ENCODE results near the gene GALM. TPM values are rescaled to one million over a fixed set of nuclear protein-coding genes. Genes with fewer than 3 reads are reported as not detected.

The GALM gene
- total and polyA plus RNA-seq, 2 of the 13 experiments (the other 11 are each of a cell fraction or from before 2014, with no cell fraction given): 65.5 to 90.0 TPM

DNA sequence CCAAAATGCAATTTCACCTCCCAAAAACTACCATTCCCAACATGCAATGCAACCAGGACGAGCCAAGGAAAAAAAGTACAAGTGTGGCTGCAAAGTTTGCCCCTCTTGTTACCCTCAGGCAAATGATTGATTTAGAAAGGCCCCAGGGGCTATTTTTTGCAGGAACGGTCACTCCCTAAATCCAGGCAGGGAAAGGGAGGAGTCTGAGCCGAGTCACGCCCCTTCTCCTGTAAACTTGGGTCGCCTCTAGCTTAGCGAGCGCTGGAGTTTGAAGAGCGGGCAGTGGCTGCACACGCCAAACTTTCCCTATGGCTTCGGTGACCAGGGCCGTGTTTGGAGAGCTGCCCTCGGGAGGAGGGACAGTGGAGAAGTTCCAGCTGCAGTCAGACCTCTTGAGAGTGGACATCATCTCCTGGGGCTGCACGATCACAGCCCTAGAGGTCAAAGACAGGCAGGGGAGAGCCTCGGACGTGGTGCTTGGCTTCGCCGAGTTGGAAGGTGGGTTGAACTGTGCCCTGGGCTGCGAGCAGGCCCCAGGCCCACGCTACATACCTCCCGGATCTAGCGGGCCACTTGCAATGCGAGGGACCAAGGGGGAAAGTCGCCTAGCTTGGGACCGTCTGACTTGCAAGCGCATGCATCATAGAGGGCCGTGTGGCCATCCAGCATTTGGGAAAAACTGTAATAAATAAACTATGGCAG is at the start of gene GALM (continued):
- TF ChIP-seq, protein P1, sequence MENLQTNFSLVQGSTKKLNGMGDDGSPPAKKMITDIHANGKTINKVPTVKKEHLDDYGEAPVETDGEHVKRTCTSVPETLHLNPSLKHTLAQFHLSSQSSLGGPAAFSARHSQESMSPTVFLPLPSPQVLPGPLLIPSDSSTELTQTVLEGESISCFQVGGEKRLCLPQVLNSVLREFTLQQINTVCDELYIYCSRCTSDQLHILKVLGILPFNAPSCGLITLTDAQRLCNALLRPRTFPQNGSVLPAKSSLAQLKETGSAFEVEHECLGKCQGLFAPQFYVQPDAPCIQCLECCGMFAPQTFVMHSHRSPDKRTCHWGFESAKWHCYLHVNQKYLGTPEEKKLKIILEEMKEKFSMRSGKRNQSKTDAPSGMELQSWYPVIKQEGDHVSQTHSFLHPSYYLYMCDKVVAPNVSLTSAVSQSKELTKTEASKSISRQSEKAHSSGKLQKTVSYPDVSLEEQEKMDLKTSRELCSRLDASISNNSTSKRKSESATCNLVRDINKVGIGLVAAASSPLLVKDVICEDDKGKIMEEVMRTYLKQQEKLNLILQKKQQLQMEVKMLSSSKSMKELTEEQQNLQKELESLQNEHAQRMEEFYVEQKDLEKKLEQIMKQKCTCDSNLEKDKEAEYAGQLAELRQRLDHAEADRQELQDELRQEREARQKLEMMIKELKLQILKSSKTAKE (CRISPR knock-in tag; IDR thresholded peaks at IDR 0.05; ENCODE audit: borderline replicate concordance): 0 out of 2 replicates have a peak, but pooled peaks have one; percentile 9
- TF ChIP-seq REPIN1 (CRISPR knock-in tag; IDR thresholded peaks at IDR 0.05; ENCODE audit: borderline replicate concordance, low read depth): peak; percentile 54
- TF ChIP-seq GLI4 (CRISPR knock-in tag; IDR thresholded peaks at IDR 0.05; ENCODE audit: borderline replicate concordance): 0 out of 2 replicates have a peak, but pooled peaks have one; percentile 64
- TF ChIP-seq TBX2 (CRISPR knock-in tag; IDR thresholded peaks at IDR 0.05; ENCODE audit: borderline replicate concordance): peak; percentile 81
- TF ChIP-seq STAT5B (CRISPR knock-in tag; IDR thresholded peaks at IDR 0.05): 0 out of 2 replicates have a peak, but pooled peaks have one; percentile 43
- peak; percentile 85 for TF ChIP-seq KAT8 (CRISPR knock-in tag; IDR thresholded peaks at IDR 0.05)
- TF ChIP-seq ZKSCAN1 (IDR thresholded peaks at IDR 0.05; ENCODE audit: low read length): peak; percentile 60; the same call in 1 of the 2 replicates
- TF ChIP-seq ZNF205 (CRISPR knock-in tag; IDR thresholded peaks at IDR 0.05): no peak; the same call in 1 of the 2 replicates
- no peak for TF ChIP-seq MATR3 (CRISPR knock-in tag; IDR thresholded peaks at IDR 0.05)
- no peak for TF ChIP-seq EZH2 (conservative IDR thresholded peaks at IDR 0.05; ENCODE audit: low read depth, low read length)
- TF ChIP-seq RBFOX2 (IDR thresholded peaks at IDR 0.05; ENCODE audit: low read depth, low read length): peak; percentile 65
- TF ChIP-seq MEIS2 (CRISPR knock-in tag; IDR thresholded peaks at IDR 0.05): no peak
- peak; percentile 74; the same call in 1 of the 2 replicates for TF ChIP-seq ZNF761 (CRISPR knock-in tag; conservative IDR thresholded peaks at IDR 0.05)
- no peak for TF ChIP-seq ZNF33A (CRISPR knock-in tag; IDR thresholded peaks at IDR 0.05; ENCODE audit: borderline replicate concordance)
- TF ChIP-seq, protein P2, sequence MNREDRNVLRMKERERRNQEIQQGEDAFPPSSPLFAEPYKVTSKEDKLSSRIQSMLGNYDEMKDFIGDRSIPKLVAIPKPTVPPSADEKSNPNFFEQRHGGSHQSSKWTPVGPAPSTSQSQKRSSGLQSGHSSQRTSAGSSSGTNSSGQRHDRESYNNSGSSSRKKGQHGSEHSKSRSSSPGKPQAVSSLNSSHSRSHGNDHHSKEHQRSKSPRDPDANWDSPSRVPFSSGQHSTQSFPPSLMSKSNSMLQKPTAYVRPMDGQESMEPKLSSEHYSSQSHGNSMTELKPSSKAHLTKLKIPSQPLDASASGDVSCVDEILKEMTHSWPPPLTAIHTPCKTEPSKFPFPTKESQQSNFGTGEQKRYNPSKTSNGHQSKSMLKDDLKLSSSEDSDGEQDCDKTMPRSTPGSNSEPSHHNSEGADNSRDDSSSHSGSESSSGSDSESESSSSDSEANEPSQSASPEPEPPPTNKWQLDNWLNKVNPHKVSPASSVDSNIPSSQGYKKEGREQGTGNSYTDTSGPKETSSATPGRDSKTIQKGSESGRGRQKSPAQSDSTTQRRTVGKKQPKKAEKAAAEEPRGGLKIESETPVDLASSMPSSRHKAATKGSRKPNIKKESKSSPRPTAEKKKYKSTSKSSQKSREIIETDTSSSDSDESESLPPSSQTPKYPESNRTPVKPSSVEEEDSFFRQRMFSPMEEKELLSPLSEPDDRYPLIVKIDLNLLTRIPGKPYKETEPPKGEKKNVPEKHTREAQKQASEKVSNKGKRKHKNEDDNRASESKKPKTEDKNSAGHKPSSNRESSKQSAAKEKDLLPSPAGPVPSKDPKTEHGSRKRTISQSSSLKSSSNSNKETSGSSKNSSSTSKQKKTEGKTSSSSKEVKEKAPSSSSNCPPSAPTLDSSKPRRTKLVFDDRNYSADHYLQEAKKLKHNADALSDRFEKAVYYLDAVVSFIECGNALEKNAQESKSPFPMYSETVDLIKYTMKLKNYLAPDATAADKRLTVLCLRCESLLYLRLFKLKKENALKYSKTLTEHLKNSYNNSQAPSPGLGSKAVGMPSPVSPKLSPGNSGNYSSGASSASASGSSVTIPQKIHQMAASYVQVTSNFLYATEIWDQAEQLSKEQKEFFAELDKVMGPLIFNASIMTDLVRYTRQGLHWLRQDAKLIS (CRISPR knock-in tag; IDR thresholded peaks at IDR 0.05): peak; percentile 82; the same call in 1 of the 2 replicates
- TF ChIP-seq, protein P3, sequence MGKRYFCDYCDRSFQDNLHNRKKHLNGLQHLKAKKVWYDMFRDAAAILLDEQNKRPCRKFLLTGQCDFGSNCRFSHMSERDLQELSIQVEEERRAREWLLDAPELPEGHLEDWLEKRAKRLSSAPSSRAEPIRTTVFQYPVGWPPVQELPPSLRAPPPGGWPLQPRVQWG (CRISPR knock-in tag; IDR thresholded peaks at IDR 0.05; ENCODE audit: borderline replicate concordance, low read depth): no peak
- TF ChIP-seq ZSCAN20 (CRISPR knock-in tag; IDR thresholded peaks at IDR 0.05; ENCODE audit: borderline replicate concordance): 0 out of 2 replicates have a peak, but pooled peaks have one; percentile 62
- TF ChIP-seq, protein P4, sequence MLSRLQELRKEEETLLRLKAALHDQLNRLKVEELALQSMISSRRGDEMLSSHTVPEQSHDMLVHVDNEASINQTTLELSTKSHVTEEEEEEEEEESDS (CRISPR knock-in tag; IDR thresholded peaks at IDR 0.05; ENCODE audit: borderline replicate concordance): no peak; the same call in 1 of the 2 replicates
- TF ChIP-seq KDM6A (CRISPR knock-in tag; IDR thresholded peaks at IDR 0.05; ENCODE audit: low read depth): no peak
- TF ChIP-seq RBM39 (IDR thresholded peaks at IDR 0.05; ENCODE audit: low read depth, low read length, poor library complexity, severe bottlenecking): no peak
- TF ChIP-seq NR3C1 (CRISPR knock-in tag; IDR thresholded peaks at IDR 0.05): no peak
- TF ChIP-seq, protein P5, sequence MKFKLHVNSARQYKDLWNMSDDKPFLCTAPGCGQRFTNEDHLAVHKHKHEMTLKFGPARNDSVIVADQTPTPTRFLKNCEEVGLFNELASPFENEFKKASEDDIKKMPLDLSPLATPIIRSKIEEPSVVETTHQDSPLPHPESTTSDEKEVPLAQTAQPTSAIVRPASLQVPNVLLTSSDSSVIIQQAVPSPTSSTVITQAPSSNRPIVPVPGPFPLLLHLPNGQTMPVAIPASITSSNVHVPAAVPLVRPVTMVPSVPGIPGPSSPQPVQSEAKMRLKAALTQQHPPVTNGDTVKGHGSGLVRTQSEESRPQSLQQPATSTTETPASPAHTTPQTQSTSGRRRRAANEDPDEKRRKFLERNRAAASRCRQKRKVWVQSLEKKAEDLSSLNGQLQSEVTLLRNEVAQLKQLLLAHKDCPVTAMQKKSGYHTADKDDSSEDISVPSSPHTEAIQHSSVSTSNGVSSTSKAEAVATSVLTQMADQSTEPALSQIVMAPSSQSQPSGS (CRISPR knock-in tag; IDR thresholded peaks at IDR 0.05): peak; percentile 92; the same call in 1 of the 2 replicates

Data from HepG2 (cell line).